MM.1S (cell line): ENCODE data around the gene XPR1.

Experiments
- DNase-seq: peaks from one replicate; pipeline ENCODE4 v3.0.0-alpha.2; 2015
- H2AFZ ChIP-seq: fragments of 300-600 bp; sonication (generic); 2 replicates; pipeline ENCODE4 v1.6.0; 2016; ENCODE audit warnings: antibody characterized with exemption, low read length
- H3F3A ChIP-seq: fragments of 300-600 bp; sonication (generic); 2 replicates; pipeline ENCODE4 v1.6.1; 2016; ENCODE audit warnings: mild to moderate bottlenecking, antibody characterized with exemption, low read length, moderate library complexity, mixed read lengths; ENCODE audit not compliant: insufficient read depth
- H3K27ac ChIP-seq: fragments of 300-600 bp; sonication (generic); 2 replicates; pipeline ENCODE4 v1.5.1; 2016; ENCODE audit warnings: mild to moderate bottlenecking, low read length
- H3K27me3 ChIP-seq: fragments of 300-600 bp; sonication (generic); replicated peaks from 2 replicates; pipeline ENCODE4 v1.6.0; 2016; ENCODE audit warnings: low read length; ENCODE audit not compliant: insufficient read depth
- H3K36me3 ChIP-seq: fragments of 300-600 bp; sonication (generic); replicated peaks from 2 replicates; pipeline ENCODE4 v1.6.1; 2016; ENCODE audit warnings: mild to moderate bottlenecking, low read length, mixed read lengths; ENCODE audit not compliant: insufficient read depth
- H3K4me1 ChIP-seq: fragments of 300-600 bp; sonication (generic); 2 replicates; pipeline ENCODE4 v1.6.1; 2016; ENCODE audit warnings: low read length, mixed read lengths
- H3K4me2 ChIP-seq: fragments of 300-600 bp; sonication (generic); 2 replicates; pipeline ENCODE4 v1.6.0; 2016; ENCODE audit warnings: low read depth, low read length
- H3K4me3 ChIP-seq: fragments of 300-600 bp; sonication (generic); 2 replicates; pipeline ENCODE4 v1.5.1; 2016; ENCODE audit warnings: low read length, mixed read lengths
- H3K79me2 ChIP-seq: fragments of 300-600 bp; sonication (generic); 2 replicates; pipeline ENCODE4 v1.6.1; 2016; ENCODE audit warnings: mixed run types, low read length, mixed read lengths
- H3K9ac ChIP-seq: fragments of 300-600 bp; sonication (generic); 2 replicates; pipeline ENCODE4 v1.6.1; 2016; ENCODE audit warnings: low read length, mixed read lengths
- H3K9me2 ChIP-seq: fragments of 300-600 bp; sonication (generic); replicated peaks from 2 replicates; pipeline ENCODE4 v1.6.1; 2016; ENCODE audit warnings: mild to moderate bottlenecking, low read length, mixed read lengths; ENCODE audit not compliant: insufficient read depth
- H3K9me3 ChIP-seq: fragments of 300-600 bp; sonication (generic); replicated peaks from 2 replicates; pipeline ENCODE4 v1.6.1; 2016; ENCODE audit warnings: mild to moderate bottlenecking, low read length, mixed read lengths; ENCODE audit not compliant: insufficient read depth
- H4K20me1 ChIP-seq: fragments of 300-600 bp; sonication (generic); 2 replicates; pipeline ENCODE4 v1.6.1; 2016; ENCODE audit warnings: mild to moderate bottlenecking, low read length, moderate library complexity, mixed read lengths; ENCODE audit not compliant: insufficient read depth
- EZH2 ChIP-seq: fragments of 300-600 bp; sonication (generic); optimal IDR thresholded peaks from 2 replicates; pipeline ENCODE3; 2017; ENCODE audit warnings: low read depth, mild to moderate bottlenecking, antibody characterized with exemption, low read length, mixed read lengths
- EZH2phosphoT487 ChIP-seq: fragments of 300-600 bp; sonication (generic); IDR thresholded peaks from 2 replicates; pipeline ENCODE4 v1.6.1; 2018; ENCODE audit warnings: antibody characterized with exemption, low read length
- TF ChIP-seq, protein P1 (sequence below): fragments of 300-600 bp; sonication (generic); IDR thresholded peaks from 2 replicates; pipeline ENCODE4 v1.5.1; 2016; ENCODE audit warnings: antibody characterized with exemption, low read length, mixed read lengths

The XPR1 gene

DNA sequence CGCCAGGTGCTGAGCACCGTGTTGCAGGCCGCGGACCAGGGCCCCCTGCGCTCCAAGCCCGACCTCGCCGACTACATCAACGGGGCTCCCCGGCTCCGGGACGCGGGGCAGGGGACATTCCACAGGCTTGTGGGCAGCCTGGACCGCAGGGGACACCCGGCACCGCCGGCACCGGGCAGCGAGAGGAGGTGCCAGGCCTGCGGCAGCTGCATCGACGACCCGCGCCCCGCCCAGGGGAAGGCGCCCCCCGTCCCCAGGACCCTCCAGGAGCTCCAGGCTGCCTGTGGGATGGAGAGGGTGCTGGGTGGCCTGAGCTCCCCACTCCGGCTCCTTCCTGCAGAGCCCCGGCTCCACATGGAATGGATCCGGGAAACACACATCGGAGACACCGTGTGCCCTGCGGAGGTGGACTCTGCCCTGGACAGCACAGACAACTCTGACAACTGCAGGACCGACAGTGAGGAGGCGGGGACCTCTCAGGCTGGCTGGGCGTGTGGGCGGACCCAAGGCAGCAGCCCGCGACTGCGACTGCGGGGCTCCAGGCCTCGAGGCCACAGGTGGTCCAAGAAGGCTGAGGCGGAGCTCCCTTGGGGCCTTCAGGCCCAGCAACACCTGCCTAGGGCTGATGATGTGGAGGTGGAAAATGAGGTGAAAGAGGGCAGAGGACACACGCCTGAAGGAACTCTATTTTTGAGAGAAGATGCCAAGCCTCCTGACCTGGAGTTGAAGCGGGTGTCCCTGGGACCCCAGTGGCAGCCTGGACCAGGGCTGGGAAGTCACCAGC lies 303.7 kb downstream of the XPR1 start:
- no peaks in the 10 kb centered on the region for H3K36me3 ChIP-seq
- no peaks in the 10 kb centered on the region for H4K20me1 ChIP-seq
- H3K4me1 ChIP-seq, result no peaks in the 10 kb centered on the region
- no peaks in the 10 kb centered on the region for H3F3A ChIP-seq
- H3K9me2 ChIP-seq, result no peaks in the 10 kb centered on the region
- no peak for DNase-seq
- no peak overlapping the region for H2AFZ ChIP-seq
- no peak overlapping the region for H3K4me3 ChIP-seq
- H3K9me3 ChIP-seq, result no peaks in the 10 kb centered on the region
- no peaks in the 10 kb centered on the region for H3K79me2 ChIP-seq
- no peak overlapping the region for H3K4me2 ChIP-seq
- H3K27ac ChIP-seq, result no peak overlapping the region
- TF ChIP-seq EZH2, result no peak
- no peak for TF ChIP-seq EZH2phosphoT487
- TF ChIP-seq, protein P1, sequence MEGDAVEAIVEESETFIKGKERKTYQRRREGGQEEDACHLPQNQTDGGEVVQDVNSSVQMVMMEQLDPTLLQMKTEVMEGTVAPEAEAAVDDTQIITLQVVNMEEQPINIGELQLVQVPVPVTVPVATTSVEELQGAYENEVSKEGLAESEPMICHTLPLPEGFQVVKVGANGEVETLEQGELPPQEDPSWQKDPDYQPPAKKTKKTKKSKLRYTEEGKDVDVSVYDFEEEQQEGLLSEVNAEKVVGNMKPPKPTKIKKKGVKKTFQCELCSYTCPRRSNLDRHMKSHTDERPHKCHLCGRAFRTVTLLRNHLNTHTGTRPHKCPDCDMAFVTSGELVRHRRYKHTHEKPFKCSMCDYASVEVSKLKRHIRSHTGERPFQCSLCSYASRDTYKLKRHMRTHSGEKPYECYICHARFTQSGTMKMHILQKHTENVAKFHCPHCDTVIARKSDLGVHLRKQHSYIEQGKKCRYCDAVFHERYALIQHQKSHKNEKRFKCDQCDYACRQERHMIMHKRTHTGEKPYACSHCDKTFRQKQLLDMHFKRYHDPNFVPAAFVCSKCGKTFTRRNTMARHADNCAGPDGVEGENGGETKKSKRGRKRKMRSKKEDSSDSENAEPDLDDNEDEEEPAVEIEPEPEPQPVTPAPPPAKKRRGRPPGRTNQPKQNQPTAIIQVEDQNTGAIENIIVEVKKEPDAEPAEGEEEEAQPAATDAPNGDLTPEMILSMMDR, result no peak
- H3K27me3 ChIP-seq, result no peaks in the 10 kb centered on the region
- H3K9ac ChIP-seq, result no peak overlapping the region

DNA sequence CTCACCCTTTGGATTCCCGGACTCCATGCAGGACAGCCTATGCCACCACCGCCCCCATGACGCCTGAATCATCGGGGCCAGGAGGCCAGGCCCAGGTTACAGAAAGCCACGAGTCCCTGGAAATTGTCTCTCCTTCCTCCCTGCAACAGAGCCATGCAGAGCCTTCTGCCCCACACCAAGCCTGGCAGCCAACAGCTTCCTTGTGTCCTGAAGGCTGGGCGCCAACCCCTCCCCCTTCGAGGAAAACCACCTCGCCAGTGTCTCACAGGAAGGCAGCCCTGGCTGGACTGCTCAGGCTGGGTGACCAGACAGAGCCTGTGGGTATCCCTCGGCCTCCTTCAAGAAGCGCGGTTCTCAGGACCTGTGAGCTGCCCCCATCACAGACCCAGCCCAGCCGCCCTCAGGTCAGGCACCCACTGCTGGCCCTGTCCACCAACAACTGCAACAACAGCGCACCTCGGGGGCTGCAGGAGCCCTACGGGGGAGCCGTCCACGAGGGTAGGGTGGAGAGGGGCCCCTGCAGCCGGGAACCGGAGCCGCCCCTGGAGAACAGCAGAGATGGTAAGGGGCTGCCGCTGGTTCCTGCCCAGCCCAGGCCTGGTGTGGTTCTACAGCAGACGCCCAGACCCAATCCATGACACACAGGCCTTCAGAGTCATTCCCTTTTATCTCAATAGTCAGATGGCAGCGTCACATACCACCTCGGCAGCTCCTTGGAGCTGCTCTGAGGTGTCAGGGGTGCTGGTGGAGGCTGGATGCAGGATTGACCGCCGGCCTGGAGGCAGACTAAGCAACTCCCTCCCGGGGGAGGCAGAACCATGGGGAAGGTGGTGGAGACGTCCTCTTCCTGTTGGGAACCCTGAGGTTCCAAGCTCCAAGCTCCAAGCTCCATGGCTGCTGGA lies 304.5 kb downstream of the XPR1 start:
- TF ChIP-seq EZH2 (no peak), EZH2phosphoT487 (no peak)
- TF ChIP-seq, protein P1, result no peak
- H4K20me1 ChIP-seq, result no peaks in the 10 kb centered on the region
- H3K4me2 ChIP-seq, result no peak overlapping the region

DNA sequence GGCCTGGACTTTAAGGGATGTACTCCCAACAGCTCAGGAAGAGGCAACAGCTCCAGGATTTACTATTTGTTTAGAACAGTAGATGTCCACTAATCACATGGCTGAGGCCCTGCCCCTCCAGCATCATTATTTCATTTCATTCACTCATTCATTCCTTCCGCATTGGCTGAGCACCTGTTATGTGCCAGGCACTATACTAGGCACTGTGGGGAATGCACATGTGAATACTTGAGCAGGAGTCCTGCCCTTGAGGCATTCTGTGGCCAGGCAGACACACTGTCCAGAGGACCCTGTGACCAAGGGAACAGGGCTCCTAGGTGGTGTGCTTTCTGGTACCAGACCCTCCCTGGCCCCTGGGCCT lies 305.2 kb downstream of the XPR1 start:
- H3K27me3 ChIP-seq, result no peaks in the 10 kb centered on the region
- H3K4me2 ChIP-seq, result no peak overlapping the region
- H3K9ac ChIP-seq, result no peak overlapping the region
- no peaks in the 10 kb centered on the region for H3K4me1 ChIP-seq
- TF ChIP-seq EZH2phosphoT487 (no peak), EZH2 (no peak)
- TF ChIP-seq, protein P1, result no peak
- DNase-seq, result no peak
- no peak overlapping the region for H3K4me3 ChIP-seq
- no peak overlapping the region for H3K27ac ChIP-seq
- H2AFZ ChIP-seq, result no peak overlapping the region
- no peaks in the 10 kb centered on the region for H3F3A ChIP-seq
- no peaks in the 10 kb centered on the region for H3K36me3 ChIP-seq
- no peaks in the 10 kb centered on the region for H3K79me2 ChIP-seq
- H4K20me1 ChIP-seq, result no peaks in the 10 kb centered on the region
- H3K9me2 ChIP-seq, result no peaks in the 10 kb centered on the region
- no peaks in the 10 kb centered on the region for H3K9me3 ChIP-seq

More for the DNA sequence above, 304.5 kb downstream of the XPR1 start:
- no peaks in the 10 kb centered on the region for H3F3A ChIP-seq
- no peaks in the 10 kb centered on the region for H3K9me2 ChIP-seq
- no peaks in the 10 kb centered on the region for H3K79me2 ChIP-seq
- H3K4me1 ChIP-seq, result no peaks in the 10 kb centered on the region
- H3K4me3 ChIP-seq, result no peak overlapping the region
- H3K36me3 ChIP-seq, result no peaks in the 10 kb centered on the region
- no peak overlapping the region for H3K9ac ChIP-seq
- no peak overlapping the region for H3K27ac ChIP-seq
- DNase-seq, result no peak
- no peaks in the 10 kb centered on the region for H3K27me3 ChIP-seq
- H2AFZ ChIP-seq, result no peak overlapping the region
- H3K9me3 ChIP-seq, result no peaks in the 10 kb centered on the region
